K562 (cell line): Measurements from ENCODE around the gene HSPA14. TPM values are rescaled to one million over a fixed set of nuclear protein-coding genes. Genes with fewer than 3 reads are reported as not detected.

Experiments
- ARID4B ChIP-seq: sonication (generic); formaldehyde crosslinking; IDR thresholded peaks from 2 replicates; pipeline ENCODE4 v1.8.0; 2022; ENCODE audit warnings: mild to moderate bottlenecking, missing genetic modification reagents
- DEAF1 ChIP-seq: fragments of 450-650 bp; formaldehyde crosslinking; IDR thresholded peaks from 2 replicates; pipeline ENCODE4 v1.4.0; 2020; ENCODE audit warnings: mild to moderate bottlenecking, moderate library complexity
- EGR1 ChIP-seq: fragments of 450-650 bp; conservative IDR thresholded peaks from 2 replicates; pipeline ENCODE4 v1.6.1; 2017; ENCODE audit warnings: mild to moderate bottlenecking
- ELF1 ChIP-seq: fragments of 200-800 bp; sonication (Bioruptor generic); IDR thresholded peaks from 2 replicates; pipeline ENCODE4 v1.6.1; 2016; ENCODE audit warnings: missing genetic modification characterization, missing compliant biosample characterization
- ETS1 ChIP-seq: conservative IDR thresholded peaks from 2 replicates; pipeline ENCODE4 v1.6.1; 2011; ENCODE audit warnings: low read depth, mild to moderate bottlenecking, low read length; ENCODE audit not compliant: control insufficient read depth
- MAX ChIP-seq: sonication (generic); formaldehyde crosslinking; IDR thresholded peaks from 2 replicates; pipeline ENCODE4 v1.9.0; 2022; ENCODE audit warnings: mild to moderate bottlenecking, missing genetic modification reagents
- MEF2D ChIP-seq: conservative IDR thresholded peaks from 2 replicates; pipeline ENCODE4 v1.6.1; 2016; ENCODE audit warnings: low read depth, missing genetic modification characterization, missing compliant biosample characterization
- NKRF ChIP-seq: fragments of 450-650 bp; IDR thresholded peaks from 2 replicates; pipeline ENCODE4 v1.6.1; 2016; ENCODE audit warnings: borderline replicate concordance
- SAP30 ChIP-seq: fragments of 200-600 bp; sonication (generic); IDR thresholded peaks from 2 replicates; pipeline ENCODE4 v1.6.1; 2012; ENCODE audit warnings: borderline replicate concordance, low read depth, mild to moderate bottlenecking, moderate library complexity, low read length, control low read depth, inconsistent platforms; ENCODE audit not compliant: insufficient read depth, poor library complexity, severe bottlenecking
- ZKSCAN3 ChIP-seq: fragments of 250-450 bp; sonication (Bioruptor Pico); IDR thresholded peaks from 2 replicates; pipeline ENCODE4 v1.4.0; 2020
- ZNF277 ChIP-seq: fragments of 250-450 bp; sonication (Bioruptor Pico); IDR thresholded peaks from 2 replicates; pipeline ENCODE4 v1.8.0; 2022; ENCODE audit warnings: inconsistent platforms, mild to moderate bottlenecking, moderate library complexity, borderline replicate concordance
- ZNF282 ChIP-seq: sonication (generic); formaldehyde crosslinking; IDR thresholded peaks from 2 replicates; pipeline ENCODE4 v1.8.1; 2023; ENCODE audit warnings: missing genetic modification reagents
- ZNF830 ChIP-seq: fragments of 250-450 bp; sonication (Bioruptor Pico); IDR thresholded peaks from 2 replicates; pipeline ENCODE4 v1.5.0; 2021; ENCODE audit warnings: mild to moderate bottlenecking
- ZSCAN29 ChIP-seq: fragments of 450-650 bp; IDR thresholded peaks from 2 replicates; pipeline ENCODE4 v1.6.1; 2017
- polyA plus RNA-seq, 8 experiments: library from polyadenylated mRNA; depleted of rRNA in 4 of 8; stranded (reverse) in 5 of 8; unstranded in 3 of 8; fragments of >200 nt; fragmentation: Nextera tagmentation in 2 of 8; fragmentation: Illumina TruSeq in 1 of 8; extraction: Ambion mirVana in 2 of 8; extraction: Trizol in 1 of 8; gene quantifications; 2 replicates each; pipeline versions ENCODE4 v1.2.1 to v1.2.3, GENCODE V29; 2011 to 2014; ENCODE audit warnings: inconsistent platforms in 1 of 8, missing spikeins in 1 of 8
- total RNA-seq, 7 experiments: library from RNA; depleted of rRNA in 6 of 7; stranded (reverse); fragments of >200 nt in 6 of 7; fragmentation: Illumina TruSeq in 2 of 7; extraction: Trizol in 2 of 7; gene quantifications; 2 replicates each; pipeline versions ENCODE4 v1.2.1 to v1.2.3, GENCODE V29; 2011 to 2021; ENCODE audit warnings: low replicate concordance in 1 of 7

The HSPA14 gene
- total and polyA plus RNA-seq, 9 of the 15 experiments (the other 6 are each of a cell fraction or from before 2014, with no cell fraction given), result 41.9 to 75.0 (median 63.2) TPM

GRCh38 chr10:14837757-14838581, at the start of gene HSPA14, which contains the start of the genes CDNF and MSANTD7 (continued):
- no peak for TF ChIP-seq ZNF282
- TF ChIP-seq NKRF, result peak; percentile 64; the same call in 1 of the 2 replicates
- peak; percentile 85; the same call in 1 of the 2 replicates for TF ChIP-seq ZNF830 (CRISPR knock-in tag)
- peak; percentile 80 for TF ChIP-seq MAX
- TF ChIP-seq ZNF277 (CRISPR knock-in tag), result no peak
- no peak for TF ChIP-seq ZKSCAN3 (CRISPR knock-in tag)
- TF ChIP-seq EGR1, result peak; percentile 96
- no peak for TF ChIP-seq MEF2D (tag)
- TF ChIP-seq ZSCAN29, result 0 out of 2 replicates have a peak, but pooled peaks have one; percentile 70
- peak; percentile 73 for TF ChIP-seq ARID4B (CRISPR knock-in tag)
- TF ChIP-seq ETS1, result peak; percentile 58; the same call in 1 of the 2 replicates
- TF ChIP-seq DEAF1 (CRISPR knock-in tag), result no peak
- TF ChIP-seq ELF1 (tag), result peak; percentile 49; the same call in 1 of the 2 replicates
- peak; percentile 70 for TF ChIP-seq SAP30
